SK-MEL-5 (cell line): ENCODE measurements around the gene SHANK3. TPM values are rescaled to one million over a fixed set of nuclear protein-coding genes. Genes with fewer than 3 reads are reported as not detected.
A peak's percentile ranks its signal among the peaks of the same experiment; 100 is the strongest.
"Not testable (repeated sequence)": the region's sequence is repeated elsewhere in the genome, so short reads cannot be mapped to it uniquely, and the experiment has no call there.

ENCODE experiments used
- DNase-seq: peaks from one replicate; pipeline ENCODE4 v3.0.0-alpha.2; 2016; ENCODE audit warnings: low read depth, low spot score
- in situ Hi-C: cut with HindIII; loops from 2 replicates; pipeline ENCODE4 v1.10.0; 2016; ENCODE audit warnings: low sequenced_read_pairs, high pct_unique_total_duplicates, low pct_unique_long_range_greater_than_20kb
- total RNA-seq: library from RNA; depleted of rRNA; stranded (reverse); fragments of >200 nt; shearing (Covaris generic); gene quantifications from 2 replicates; pipeline ENCODE4 v1.2.3, GENCODE V29; 2014

The SHANK3 gene
- total RNA-seq, 1 experiment from 2014 or later: 2.1 TPM

- in situ Hi-C loops: no loop called here
- DNase-seq: peak; percentile 44
These were observed 30.7 kb upstream of the SHANK3 start for GRCh38 chr22:50641696-50642607.

DNA sequence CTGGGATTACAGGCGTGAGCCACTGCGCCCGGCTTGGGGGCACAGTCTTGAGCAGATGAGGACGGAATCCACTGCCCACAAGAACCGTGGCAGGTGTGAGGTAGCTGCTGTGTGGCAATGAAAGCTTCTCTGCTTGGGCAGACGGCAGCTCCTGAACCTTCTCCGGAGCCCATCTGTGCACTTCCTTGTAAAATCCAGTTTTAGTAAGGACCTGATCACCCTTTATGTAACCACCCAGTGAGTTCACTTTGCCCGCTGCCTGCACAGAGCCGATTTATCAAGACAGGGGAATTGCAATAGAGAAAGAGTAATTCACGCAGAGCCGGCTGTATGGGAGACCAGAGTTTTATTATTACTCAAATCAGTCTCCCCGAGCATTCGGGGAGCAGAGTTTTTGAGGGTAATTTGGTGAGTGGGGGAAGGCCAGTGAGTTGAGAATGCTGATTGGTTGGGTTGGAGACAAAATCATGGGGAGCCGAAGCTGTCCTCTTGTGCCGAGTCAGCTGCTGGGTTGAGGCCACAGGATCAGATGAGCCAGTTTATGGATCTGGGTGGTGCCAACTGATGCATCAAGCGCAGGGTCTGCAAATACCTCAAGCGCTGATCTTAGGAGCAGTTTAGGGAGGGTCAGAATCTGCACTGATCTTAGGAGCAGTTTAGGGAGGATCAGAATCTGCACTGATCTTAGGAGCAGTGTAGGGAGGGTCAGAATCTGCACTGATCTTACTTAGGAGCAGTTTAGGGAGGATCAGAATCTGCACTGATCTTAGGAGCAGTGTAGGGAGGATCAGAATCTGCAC is 29.4 kb upstream of the SHANK3 start:
- in situ Hi-C loops, DNase-seq: not testable (repeated sequence)

GRCh38 chr22:50643821-50644101 is 28.9 kb upstream of the SHANK3 start:
- in situ Hi-C loops, DNase-seq: not testable (repeated sequence)

- no peak for DNase-seq
- in situ Hi-C loops: no loop called here
These were observed 19.4 kb upstream of the SHANK3 start for GRCh38 chr22:50653256-50653655.

- DNase-seq, in situ Hi-C loops: not testable (repeated sequence)
These were observed 18.0 kb upstream of the SHANK3 start for GRCh38 chr22:50654664-50655063.

- in situ Hi-C loops: no loop called here
- no peak for DNase-seq
These were observed 16.2 kb upstream of the SHANK3 start for GRCh38 chr22:50656122-50657070.

GRCh38 chr22:50657925-50658324 is 14.7 kb upstream of the SHANK3 start:
- in situ Hi-C loops: no loop called here
- no peak for DNase-seq

- DNase-seq, in situ Hi-C loops: not testable (repeated sequence)
These were observed 12.9 kb upstream of the SHANK3 start for GRCh38 chr22:50659711-50660110.

DNA sequence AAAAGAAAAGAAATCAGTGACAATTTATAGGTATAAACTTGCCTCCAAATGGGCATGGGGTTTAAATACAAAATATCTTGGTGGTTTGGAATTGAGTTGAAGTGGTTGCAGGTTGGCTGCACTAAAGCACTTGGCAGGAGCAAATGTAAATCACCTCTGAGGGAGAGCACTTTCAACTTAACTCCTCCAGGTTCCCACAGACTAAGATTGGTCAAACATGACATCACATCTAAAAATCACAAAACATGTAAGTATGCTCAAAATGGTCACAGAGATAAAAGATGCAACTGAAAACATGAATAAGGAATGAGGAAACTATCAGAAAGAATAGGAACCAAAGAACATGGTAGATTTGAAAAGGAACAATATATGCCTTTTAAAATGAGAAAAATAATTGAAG is 12.3 kb upstream of the SHANK3 start:
- in situ Hi-C loops: no loop called here
- DNase-seq: no peak

DNA sequence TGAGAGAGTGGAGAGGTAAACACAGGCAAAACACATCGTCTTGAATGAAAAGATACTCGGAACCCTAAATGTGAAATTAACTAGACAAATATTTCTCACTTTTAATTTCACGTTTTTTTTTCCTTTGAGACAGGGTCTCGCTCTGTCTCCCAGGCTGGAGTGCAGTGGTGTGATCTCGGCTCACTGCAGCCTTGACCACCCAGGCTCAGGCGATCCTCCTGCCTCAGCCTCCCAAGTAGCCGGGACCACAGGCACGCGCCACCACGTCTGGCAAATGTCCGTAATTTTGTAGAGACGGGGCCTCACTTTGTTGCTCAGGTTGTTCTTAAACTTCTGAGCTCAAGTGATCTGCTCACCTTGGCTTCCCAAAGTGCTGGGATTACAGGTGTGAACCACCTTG is 7.4 kb upstream of the SHANK3 start:
- in situ Hi-C loops: no loop called here
- no peak for DNase-seq

- in situ Hi-C loops: no loop called here
These were observed 6.9 kb upstream of the SHANK3 start for GRCh38 chr22:50665738-50666137.

DNA sequence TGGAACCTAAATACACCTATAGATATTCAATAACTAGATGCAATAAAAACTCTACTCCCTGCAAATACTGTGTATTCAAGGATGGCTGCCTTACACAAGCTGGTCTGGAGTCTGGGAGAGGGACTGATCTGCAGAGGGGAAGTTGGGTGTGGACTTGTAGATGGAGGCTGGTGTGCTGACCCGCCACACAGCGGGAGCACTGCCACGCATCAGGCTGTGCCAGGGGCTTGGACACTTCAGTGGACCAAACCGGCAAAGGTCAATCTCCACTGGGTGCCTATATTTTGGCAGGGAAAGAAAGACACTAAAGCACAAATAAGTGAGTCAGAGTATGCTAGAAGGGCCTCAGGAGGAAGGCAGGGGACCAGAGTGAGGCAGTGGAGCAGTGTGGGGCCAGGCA is 2.1 kb upstream of the SHANK3 start:
- in situ Hi-C loops: no loop called here
- DNase-seq: no peak

More at GRCh38 chr22:50665738-50666137, 6.9 kb upstream of the SHANK3 start:
- no peak for DNase-seq

DNA sequence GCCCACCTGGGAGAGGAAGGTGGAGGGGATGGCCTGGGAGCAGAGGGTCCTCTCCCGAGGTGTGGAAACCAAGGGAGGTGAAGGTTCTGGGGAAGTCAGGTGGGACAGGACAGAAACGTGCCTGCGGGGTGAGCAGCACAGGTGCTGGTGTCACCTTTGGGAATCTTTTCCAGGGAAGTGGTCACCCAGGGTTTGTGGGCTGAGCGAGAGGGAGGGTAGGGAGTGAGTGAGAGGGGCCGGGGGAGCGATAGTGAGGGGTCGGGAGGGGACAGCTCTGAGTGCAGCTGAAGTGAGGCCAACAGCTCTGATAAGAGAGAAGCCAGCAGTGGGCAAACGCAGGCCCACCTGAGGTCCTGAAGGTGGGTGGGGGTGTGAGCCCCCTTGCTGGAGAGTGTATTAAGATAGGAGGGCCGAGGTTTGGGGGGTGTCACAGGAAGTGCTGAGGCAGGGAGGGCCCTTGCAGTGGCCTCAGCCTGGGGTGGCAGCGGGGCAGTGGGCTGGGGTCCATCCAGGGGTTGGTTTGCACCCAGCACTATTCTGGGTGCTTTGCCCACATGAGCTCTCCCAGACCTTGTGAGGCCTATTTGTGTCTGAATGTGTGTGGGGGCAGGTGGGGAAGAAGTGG is 1.6 kb upstream of the SHANK3 start:
- in situ Hi-C loops: no loop called here
- DNase-seq: no peak

- in situ Hi-C loops: no loop called here
- DNase-seq: no peak
These were observed 982 bp upstream of the SHANK3 start for GRCh38 chr22:50671641-50672040.

GRCh38 chr22:50672041-50672440 is 582 bp upstream of the SHANK3 start:
- DNase-seq: no peak
- in situ Hi-C loops: no loop called here

DNA sequence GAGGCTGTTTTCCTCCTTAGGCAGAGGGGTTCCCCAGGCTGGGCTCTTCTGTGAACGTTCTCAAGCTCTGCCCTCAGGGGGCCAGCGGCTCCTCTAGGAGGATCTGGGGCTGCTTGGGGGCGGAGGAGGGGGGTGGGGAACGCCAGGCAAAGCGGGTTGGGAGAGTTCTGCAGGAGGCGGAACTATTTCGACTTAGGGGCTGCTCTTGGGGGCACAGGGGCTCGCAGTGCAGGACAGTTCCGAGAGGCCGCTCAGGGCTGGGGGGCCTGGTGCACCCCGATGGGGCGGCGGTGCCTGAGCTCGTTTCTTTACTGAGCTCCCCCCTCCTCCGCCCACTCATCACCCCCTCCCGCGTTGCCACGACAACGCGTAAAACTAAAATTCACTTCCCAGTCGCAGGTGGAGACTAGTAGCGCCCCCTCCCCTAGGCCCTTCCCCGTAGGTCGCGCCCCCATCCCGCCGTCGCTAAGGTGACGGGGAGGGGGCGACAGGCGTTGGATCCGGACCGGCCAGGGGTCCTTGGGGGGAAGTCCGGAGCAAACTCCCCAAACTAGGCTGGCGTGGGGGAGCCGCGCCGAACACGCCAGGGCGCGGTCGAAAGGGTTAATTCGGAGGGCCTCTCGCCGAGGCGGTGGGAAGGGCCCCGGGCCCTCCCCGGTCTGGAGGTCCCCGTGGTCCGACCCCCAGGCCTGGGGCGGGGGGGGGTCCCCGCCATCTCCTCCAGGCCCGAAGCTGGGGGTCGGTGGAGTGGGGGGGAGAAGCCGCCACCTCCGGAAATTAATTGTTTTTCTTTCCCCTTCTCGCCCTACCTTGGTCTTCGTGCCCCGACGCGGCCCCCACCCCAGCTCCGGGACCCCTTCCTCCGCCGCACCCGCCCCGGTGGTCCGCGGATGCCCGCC is 857 bp downstream of the SHANK3 start:
- in situ Hi-C loops: no loop called here
- DNase-seq: no peak

DNA sequence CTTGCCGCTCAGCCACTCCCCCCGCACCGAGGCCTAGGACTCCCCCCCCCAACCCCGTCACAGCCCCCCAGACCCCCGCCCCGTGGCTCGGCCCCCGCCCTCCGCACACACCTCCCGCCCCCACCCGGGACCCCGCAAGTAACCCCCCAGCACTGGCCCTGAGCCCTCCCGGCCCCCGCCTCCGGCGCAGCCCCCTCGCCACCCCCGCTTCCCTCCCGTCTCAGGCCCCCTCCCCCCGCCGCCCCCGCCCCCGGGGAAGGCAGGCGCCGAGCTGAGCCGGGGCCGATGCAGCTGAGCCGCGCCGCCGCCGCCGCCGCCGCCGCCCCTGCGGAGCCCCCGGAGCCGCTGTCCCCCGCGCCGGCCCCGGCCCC is 1.5 kb downstream of the SHANK3 start:
- no peak for DNase-seq
- in situ Hi-C loops: no loop called here
